Keratinocyte (primary cell): ENCODE results near the gene WDR3. TPM values are rescaled to one million over a fixed set of nuclear protein-coding genes. Genes with fewer than 3 reads are reported as not detected.

Source experiments
- DNase-seq: peaks from one replicate; pipeline ENCODE4 v3.0.0-alpha.2; 2011; ENCODE audit warnings: low read depth, missing footprints, low spot score
- FAIRE-seq: peaks from 2 replicates; lab custom pipeline; 2011; peaks lifted over from hg19 to GRCh38; lab: Jason Lieb, UNC
- H2AFZ ChIP-seq: 2 replicates; pipeline ENCODE4 v1.6.0; 2012; ENCODE audit warnings: low read length, control low read depth, inconsistent platforms; ENCODE audit not compliant: control insufficient read depth
- H3K27ac ChIP-seq: 2 replicates; pipeline ENCODE4 v1.5.1; 2011; ENCODE audit warnings: low read length; ENCODE audit not compliant: control insufficient read depth, insufficient read depth
- H3K27me3 ChIP-seq: 3 replicates; pipeline ENCODE4 v1.6.0; 2011; ENCODE audit warnings: low read length; ENCODE audit not compliant: control insufficient read depth, insufficient read depth; ENCODE audit errors: extremely low read depth
- H3K36me3 ChIP-seq, 2 experiments: 2 replicates in 1 of 2; 3 replicates in 1 of 2; pipeline ENCODE4 v1.5.1; 2011; ENCODE audit warnings: low read length in 2 of 2, mild to moderate bottlenecking in 1 of 2; ENCODE audit not compliant: control insufficient read depth in 2 of 2, insufficient read depth in 2 of 2; ENCODE audit errors: extremely low read depth in 1 of 2
- H3K4me1 ChIP-seq: 3 replicates; pipeline ENCODE4 v1.5.1; 2011; ENCODE audit warnings: low read length; ENCODE audit not compliant: control insufficient read depth, insufficient read depth; ENCODE audit errors: extremely low read depth
- H3K4me2 ChIP-seq: 3 replicates; pipeline ENCODE4 v1.6.0; 2011; ENCODE audit warnings: low read depth, low read length; ENCODE audit not compliant: control insufficient read depth, insufficient read depth; ENCODE audit errors: extremely low read depth
- H3K4me3 ChIP-seq, 3 experiments: fragments of 200-600 bp in 1 of 3; sonication (generic) in 1 of 3; 2 replicates in 2 of 3; 3 replicates in 1 of 3; pipeline ENCODE4 v1.5.1; 2011 to 2016; ENCODE audit warnings: low read length in 3 of 3, mild to moderate bottlenecking in 3 of 3, control low read depth in 2 of 3, inconsistent platforms in 1 of 3, low read depth in 1 of 3, mixed read lengths in 1 of 3, mixed run types in 1 of 3, moderate library complexity in 1 of 3; ENCODE audit not compliant: control insufficient read depth in 2 of 3, insufficient read depth in 2 of 3; ENCODE audit errors: extremely low read depth in 1 of 3
- H3K79me2 ChIP-seq: 2 replicates; pipeline ENCODE4 v1.6.0; 2012; ENCODE audit warnings: low read length; ENCODE audit not compliant: control insufficient read depth, insufficient read depth
- H3K9ac ChIP-seq: 3 replicates; pipeline ENCODE4 v1.6.0; 2011; ENCODE audit warnings: low read length; ENCODE audit not compliant: control insufficient read depth, insufficient read depth; ENCODE audit errors: extremely low read depth
- H3K9me1 ChIP-seq: 3 replicates; pipeline ENCODE4 v1.6.0; 2011; ENCODE audit warnings: low read length; ENCODE audit not compliant: control insufficient read depth, insufficient read depth; ENCODE audit errors: extremely low read depth
- H3K9me3 ChIP-seq: 2 replicates; pipeline ENCODE4 v1.5.1; 2012; ENCODE audit warnings: low read depth, low read length; ENCODE audit not compliant: control insufficient read depth
- H4K20me1 ChIP-seq: 3 replicates; pipeline ENCODE4 v1.6.0; 2011; ENCODE audit warnings: low read length; ENCODE audit not compliant: control insufficient read depth, insufficient read depth; ENCODE audit errors: extremely low read depth
- CTCF ChIP-seq, 3 experiments: IDR thresholded peaks in 1 of 3; conservative IDR thresholded peaks in 1 of 3; optimal IDR thresholded peaks in 1 of 3; 2 replicates in 2 of 3; 3 replicates in 1 of 3; pipeline versions ENCODE3 to v1.5.1; 2011; ENCODE audit warnings: low read length in 3 of 3, mild to moderate bottlenecking in 3 of 3, moderate library complexity in 2 of 3, control low read depth in 1 of 3, inconsistent platforms in 1 of 3; ENCODE audit not compliant: insufficient read depth in 2 of 3; ENCODE audit errors: extremely low read depth in 1 of 3
- EZH2 ChIP-seq: IDR thresholded peaks from one replicate; pipeline ENCODE4 v1.6.1; 2012; ENCODE audit warnings: inconsistent platforms, mild to moderate bottlenecking, low read length, moderate library complexity
- dilution Hi-C: fragments of 300-500 bp; cut with MboI; formaldehyde crosslinking; loops from one replicate; pipeline ENCODE4 v1.7.0; 2020; ENCODE audit warnings: low sequenced_read_pairs; ENCODE audit not compliant: extremely low pct_ligation_motif_present
- polyA plus RNA-seq, 5 experiments: library from polyadenylated mRNA; depleted of rRNA in 3 of 5; stranded (reverse) in 3 of 5; stranded (forward) in 1 of 5; unstranded in 1 of 5; fragments of >200 nt; gene quantifications; 1 replicate in 1 of 5; 2 replicates in 3 of 5; 3 replicates in 1 of 5; pipeline versions ENCODE4 v1.2.1 to v1.2.3, GENCODE V29; 2011 to 2012; ENCODE audit warnings: missing spikeins in 2 of 5, low read depth in 1 of 5, low replicate concordance in 1 of 5

The WDR3 gene
- polyA plus RNA-seq, 1 donor (not counting 4 experiments of a cell fraction or from before 2014, with no cell fraction given): 47.8 TPM

GRCh38 chr1:117904485-117904884 is 25.1 kb upstream of the WDR3 start:
- Histone ChIP-seq H3K9me3 (no peaks in the 10 kb centered on the region), H3K36me3 (peaks cover 10 to 14% of the 10 kb centered on the region in 2 experiments)
- no peak for FAIRE-seq

GRCh38 chr1:117905019-117905418 is 24.5 kb upstream of the WDR3 start:
- TF ChIP-seq EZH2: no peak
- TF ChIP-seq CTCF (optimal IDR thresholded peaks at IDR 0.05 in 1 of 3, IDR thresholded peaks at IDR 0.05 in 1 of 3, conservative IDR thresholded peaks at IDR 0.05 in 1 of 3; ENCODE audit: extremely low read depth in 1 of 3, insufficient read depth in 2 of 3, low read length in 3 of 3): no peak
- no peaks in the 10 kb centered on the region for H3K79me2 ChIP-seq
- H3K27ac ChIP-seq: no peak overlapping the region
- dilution Hi-C loops: no loop called here
- H3K9me3 ChIP-seq: no peaks in the 10 kb centered on the region
- H3K9me1 ChIP-seq: no peaks in the 10 kb centered on the region
- H2AFZ ChIP-seq: no peak overlapping the region
- no peaks in the 10 kb centered on the region for H4K20me1 ChIP-seq
- H3K4me3 ChIP-seq: no peak overlapping the region
- no peak for FAIRE-seq
- H3K27me3 ChIP-seq: no peaks in the 10 kb centered on the region
- no peak overlapping the region for H3K4me2 ChIP-seq
- no peak overlapping the region for H3K9ac ChIP-seq
- no peaks in the 10 kb centered on the region for H3K4me1 ChIP-seq
- no peak for DNase-seq
- peaks cover 10 to 15% of the 10 kb centered on the region in 2 experiments for H3K36me3 ChIP-seq

More at GRCh38 chr1:117904485-117904884, 25.1 kb upstream of the WDR3 start:
- TF ChIP-seq CTCF (optimal IDR thresholded peaks at IDR 0.05 in 1 of 3, IDR thresholded peaks at IDR 0.05 in 1 of 3, conservative IDR thresholded peaks at IDR 0.05 in 1 of 3; ENCODE audit: extremely low read depth in 1 of 3, insufficient read depth in 2 of 3, low read length in 3 of 3) (no peak), EZH2 (no peak)
- DNase-seq: no peak
- Histone ChIP-seq H3K9me1 (no peaks in the 10 kb centered on the region), H3K27ac (no peak overlapping the region), H3K4me2 (no peak overlapping the region), H3K9ac (no peak overlapping the region), H4K20me1 (no peaks in the 10 kb centered on the region), H3K4me1 (no peaks in the 10 kb centered on the region), H3K4me3 (no peak overlapping the region), H2AFZ (no peak overlapping the region), H3K79me2 (no peaks in the 10 kb centered on the region), H3K27me3 (no peaks in the 10 kb centered on the region)
- dilution Hi-C loops: no loop called here
